SK-N-MC (cell line): ENCODE measurements around the gene JUN.

ENCODE experiments used
- DNase-seq: peaks from one replicate; pipeline ENCODE4 v3.0.0-alpha.2; 2011; ENCODE audit warnings: low read depth, low spot score
- H3K27ac ChIP-seq: fragments of 200-600 bp; sonication (generic); 2 replicates; pipeline ENCODE4 v1.5.1; 2016; ENCODE audit warnings: mixed run types
- H3K36me3 ChIP-seq: fragments of 200-600 bp; sonication (generic); 2 replicates; pipeline ENCODE4 v1.6.1; 2017; ENCODE audit warnings: antibody characterized with exemption, low read length, mixed read lengths; ENCODE audit not compliant: insufficient read depth
- H3K4me3 ChIP-seq: fragments of 200-600 bp; sonication (generic); 2 replicates; pipeline ENCODE4 v1.5.1; 2016
- H3K9ac ChIP-seq: fragments of 200-600 bp; sonication (generic); 2 replicates; pipeline ENCODE4 v1.8.0; 2017; ENCODE audit warnings: mixed run types, mixed read lengths; ENCODE audit not compliant: insufficient read length
- H3K9me3 ChIP-seq: fragments of 200-600 bp; sonication (generic); 2 replicates; pipeline ENCODE4 v1.6.1; 2017; ENCODE audit warnings: low read depth, mild to moderate bottlenecking, antibody characterized with exemption, low read length, moderate library complexity, mixed read lengths
- EZH2 ChIP-seq: fragments of 200-600 bp; sonication (generic); IDR thresholded peaks from one replicate; pipeline ENCODE4 v1.6.1; 2017; ENCODE audit warnings: antibody characterized with exemption
- FOXP2 ChIP-seq: optimal IDR thresholded peaks from 2 replicates; pipeline ENCODE3; 2011; ENCODE audit warnings: mild to moderate bottlenecking, moderate library complexity; ENCODE audit not compliant: insufficient read depth; ENCODE audit errors: extremely low read length, control extremely low read depth
- POLR2AphosphoS5 ChIP-seq: IDR thresholded peaks from 2 replicates; pipeline ENCODE4 v1.6.1; 2012; ENCODE audit warnings: mild to moderate bottlenecking, low read depth, low read length, borderline replicate concordance

JUN gene

DNA sequence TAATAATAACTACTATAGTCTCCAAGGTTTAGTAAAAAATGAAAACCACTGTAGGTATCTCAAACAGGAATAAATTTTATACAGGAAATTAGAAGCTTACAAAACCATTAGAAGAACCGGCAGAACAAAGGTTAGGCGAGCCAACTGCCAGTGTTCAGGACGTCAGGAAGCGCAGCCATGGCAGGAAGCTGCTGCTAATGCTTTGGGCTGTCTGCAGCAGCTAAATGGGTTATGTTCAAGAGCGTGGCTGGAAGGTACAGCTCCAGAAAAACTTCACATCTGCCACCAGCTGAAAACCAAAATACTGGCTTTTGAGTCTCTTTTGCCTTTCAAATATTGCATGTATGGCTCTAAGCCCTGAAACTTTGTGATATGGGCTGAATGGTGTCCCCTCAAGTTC lies 48.3 kb downstream of the JUN start:
- Histone ChIP-seq H3K36me3 (no peaks in the 10 kb centered on the region), H3K9me3 (no peaks in the 10 kb centered on the region), H3K27ac (no peak overlapping the region), H3K9ac (no peak overlapping the region), H3K4me3 (no peak overlapping the region)
- DNase-seq: no peak
- TF ChIP-seq FOXP2: no peak
- TF ChIP-seq POLR2AphosphoS5: no peak
- TF ChIP-seq EZH2: no peak

DNA sequence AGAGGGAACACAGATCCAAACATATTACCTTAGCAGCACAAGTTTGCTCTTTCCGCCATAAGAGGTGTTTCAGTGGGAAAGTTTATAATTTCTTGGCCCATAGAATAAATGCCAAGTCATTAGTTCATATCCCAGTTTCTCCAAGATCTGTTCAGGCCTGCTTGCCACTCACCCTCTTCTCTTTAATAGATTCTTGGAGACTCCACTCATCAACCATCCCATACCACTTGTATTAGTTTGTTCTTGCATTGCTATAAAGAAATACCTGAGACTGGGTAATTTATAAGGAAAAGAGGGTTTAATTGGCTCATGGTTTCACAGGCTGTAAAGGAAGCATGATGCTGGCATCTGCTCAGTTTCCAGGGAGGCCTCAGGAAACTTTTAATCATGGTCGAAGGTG lies 49.2 kb downstream of the JUN start:
- no peaks in the 10 kb centered on the region for H3K9me3 ChIP-seq
- H3K9ac ChIP-seq: no peak overlapping the region
- H3K36me3 ChIP-seq: no peaks in the 10 kb centered on the region
- no peak for TF ChIP-seq POLR2AphosphoS5
- no peak for TF ChIP-seq EZH2
- no peak for TF ChIP-seq FOXP2
- no peak for DNase-seq
- no peak overlapping the region for H3K27ac ChIP-seq
- H3K4me3 ChIP-seq: no peak overlapping the region

DNA sequence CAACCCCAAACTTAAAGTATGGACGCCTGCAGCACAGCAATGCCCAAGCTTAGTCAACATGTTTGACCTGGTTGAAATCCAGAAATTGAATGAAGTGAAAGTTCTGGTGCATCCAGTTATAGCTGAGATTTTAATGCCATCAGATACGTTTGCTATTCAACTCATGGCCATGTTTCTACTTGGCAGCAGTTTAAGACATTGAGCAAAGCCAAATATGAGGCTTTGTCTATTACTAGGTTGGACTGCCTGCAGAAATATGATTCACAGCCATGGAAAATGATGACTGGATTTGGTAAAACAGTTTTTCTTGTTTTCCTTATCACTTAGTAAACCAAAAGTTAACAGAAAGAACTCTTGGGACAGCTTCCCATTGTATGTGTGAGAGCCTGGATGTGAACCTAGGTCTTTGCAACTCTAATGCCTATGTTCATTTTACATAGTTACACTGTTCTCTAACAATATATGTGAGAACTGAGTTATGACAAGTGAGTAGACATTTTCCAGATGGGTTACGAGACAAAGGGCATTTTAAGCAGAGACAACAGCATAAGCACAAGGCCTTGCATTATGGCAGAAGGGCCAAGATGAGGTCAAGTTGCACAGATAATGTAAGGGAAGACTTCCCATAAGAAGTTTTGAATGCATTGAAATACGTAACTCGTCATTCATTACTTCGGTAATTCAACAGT lies 51.6 kb downstream of the JUN start:
- H3K4me3 ChIP-seq: no peak overlapping the region
- DNase-seq: no peak
- no peak for TF ChIP-seq EZH2
- TF ChIP-seq FOXP2: no peak
- no peak for TF ChIP-seq POLR2AphosphoS5
- no peaks in the 10 kb centered on the region for H3K9me3 ChIP-seq
- H3K27ac ChIP-seq: no peak overlapping the region
- H3K36me3 ChIP-seq: no peaks in the 10 kb centered on the region
- no peak overlapping the region for H3K9ac ChIP-seq
